Ectodermal cell (in vitro differentiated cells): Measurements from ENCODE around the gene CDH16.
"Not testable (repeated sequence)": the region's sequence is repeated elsewhere in the genome, so short reads cannot be mapped to it uniquely, and the experiment has no call there.

Experiments
- H3K27ac ChIP-seq: 2 replicates; pipeline ENCODE4 v1.7.0; 2013; ENCODE audit warnings: mild to moderate bottlenecking, low read depth, low read length; ENCODE audit not compliant: insufficient read depth, poor library complexity, severe bottlenecking
- H3K27me3 ChIP-seq: 2 replicates; pipeline ENCODE4 v1.7.0; 2013; ENCODE audit warnings: mild to moderate bottlenecking, low read length; ENCODE audit not compliant: insufficient read depth, control insufficient read depth, poor library complexity, severe bottlenecking
- H3K36me3 ChIP-seq: one replicate; pipeline ENCODE4 v1.7.0; 2013; ENCODE audit warnings: low read length; ENCODE audit not compliant: control insufficient read depth, insufficient read depth
- H3K4me1 ChIP-seq: one replicate; pipeline ENCODE4 v1.7.0; 2013; ENCODE audit warnings: low read length; ENCODE audit not compliant: control insufficient read depth, insufficient read depth
- H3K4me3 ChIP-seq: 2 replicates; pipeline ENCODE4 v1.7.0; 2013; ENCODE audit warnings: low read depth, low read length, control low read depth; ENCODE audit not compliant: insufficient read depth
- H3K9me3 ChIP-seq: 2 replicates; pipeline ENCODE4 v1.7.0; 2013; ENCODE audit warnings: mild to moderate bottlenecking, low read length, moderate library complexity; ENCODE audit not compliant: control insufficient read depth
- WGBS, 2 experiments: methylation state at CpG; one replicate each; pipeline ENCODE4 v1.1.7; 2013; ENCODE audit warnings: missing lambda C conversion rate in 2 of 2; 5-methylcytosine and 5-hydroxymethylcytosine counted together

Gene CDH16

GRCh38 chr16:66873685-66874055 is 45.0 kb downstream of the CDH16 start:
- no peaks in the 10 kb centered on the region for H3K36me3 ChIP-seq
- no peaks in the 10 kb centered on the region for H3K9me3 ChIP-seq
- H3K4me1 ChIP-seq, result no peaks in the 10 kb centered on the region
- H3K27ac ChIP-seq, result no peak overlapping the region
- no peak overlapping the region for H3K4me3 ChIP-seq
- H3K27me3 ChIP-seq, result peaks cover 11% of the 10 kb centered on the region

- Histone ChIP-seq H3K4me1 (no peaks in the 10 kb centered on the region), H3K4me3 (peak overlapping the region; percentile 19), H3K9me3 (no peaks in the 10 kb centered on the region), H3K27me3 (peaks cover 11% of the 10 kb centered on the region), H3K36me3 (no peaks in the 10 kb centered on the region), H3K27ac (no peak overlapping the region)
- 9 to 10% methylated on average over 39 of the region's 39 CpGs for WGBS, 2 experiments
Measured at GRCh38 chr16:66872943-66873684, 45.6 kb downstream of the CDH16 start.

DNA sequence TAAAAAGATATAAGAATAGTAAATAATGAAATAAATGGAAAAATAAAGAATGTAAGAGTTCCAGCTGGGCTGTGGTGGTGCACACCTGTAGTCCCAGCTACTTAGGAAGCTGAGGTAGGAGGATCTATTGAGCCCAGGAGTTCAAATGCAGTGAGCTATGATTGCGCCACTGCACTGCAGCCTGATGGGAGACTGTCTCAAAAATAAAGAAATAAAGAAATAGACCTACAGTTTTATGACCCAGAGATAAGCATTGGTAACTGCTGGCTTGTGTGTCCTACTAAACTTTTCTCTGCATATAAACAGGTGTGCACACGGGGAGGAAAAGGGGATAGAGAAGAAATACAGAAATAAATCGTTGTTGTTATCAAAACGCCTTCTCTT is 46.1 kb downstream of the CDH16 start:
- 72 to 78% methylated on average over 4 of the region's 4 CpGs for WGBS, 2 experiments
- Histone ChIP-seq H3K27me3 (peaks cover 11% of the 10 kb centered on the region), H3K4me1 (no peaks in the 10 kb centered on the region), H3K9me3 (no peaks in the 10 kb centered on the region), H3K27ac (no peak overlapping the region), H3K36me3 (no peaks in the 10 kb centered on the region), H3K4me3 (no peak overlapping the region)

DNA sequence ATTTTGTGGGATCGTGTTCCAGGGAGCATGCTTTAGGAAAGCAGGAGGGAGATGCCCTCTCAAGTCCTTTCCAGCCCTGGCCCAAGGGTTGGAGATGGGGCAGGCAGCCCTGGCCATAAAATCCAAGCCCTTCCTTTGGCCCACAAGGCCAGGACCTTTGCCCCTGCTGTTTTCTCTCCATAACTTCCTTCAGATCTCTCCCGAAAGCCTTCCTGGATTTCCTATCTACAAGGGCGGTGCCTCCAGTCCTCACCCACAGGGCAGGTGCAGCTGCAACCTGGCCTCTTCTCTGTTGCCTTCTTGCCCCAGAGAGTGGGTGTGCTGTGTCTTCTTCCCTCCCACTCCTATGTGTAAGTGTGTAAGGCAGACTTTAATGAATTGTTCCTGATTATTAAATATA is 46.8 kb downstream of the CDH16 start:
- H3K27ac ChIP-seq, result no peak overlapping the region
- H3K9me3 ChIP-seq, result no peaks in the 10 kb centered on the region
- H3K36me3 ChIP-seq, result no peaks in the 10 kb centered on the region
- peaks cover 11% of the 10 kb centered on the region for H3K27me3 ChIP-seq
- H3K4me1 ChIP-seq, result no peaks in the 10 kb centered on the region
- 90 to 91% methylated on average over 3 of the region's 3 CpGs for WGBS, 2 experiments
- no peak overlapping the region for H3K4me3 ChIP-seq

GRCh38 chr16:66871363-66871762 is 47.3 kb downstream of the CDH16 start:
- not testable (repeated sequence) for H3K27ac ChIP-seq, H3K4me3 ChIP-seq, H3K4me1 ChIP-seq, H3K36me3 ChIP-seq, H3K9me3 ChIP-seq
- WGBS, 2 experiments, result 91 to 92% methylated on average over 2 of the region's 2 CpGs
- H3K27me3 ChIP-seq, result peaks cover 11% of the 10 kb centered on the region

- Histone ChIP-seq H3K27ac (no peak overlapping the region), H3K9me3 (no peaks in the 10 kb centered on the region), H3K4me1 (no peaks in the 10 kb centered on the region), H3K27me3 (peaks cover 11% of the 10 kb centered on the region), H3K36me3 (no peaks in the 10 kb centered on the region), H3K4me3 (no peak overlapping the region)
- 86 to 89% methylated on average over 1 of the region's 1 CpG for WGBS, 2 experiments
Measured at GRCh38 chr16:66869424-66869823, 49.3 kb downstream of the CDH16 start.

GRCh38 chr16:66863707-66864106 is 55.0 kb downstream of the CDH16 start:
- Histone ChIP-seq H3K4me1 (peaks cover 2% of the 10 kb centered on the region), H3K36me3 (no peaks in the 10 kb centered on the region), H3K9me3 (no peaks in the 10 kb centered on the region), H3K4me3 (no peak overlapping the region), H3K27me3 (no peaks in the 10 kb centered on the region), H3K27ac (no peak overlapping the region)

GRCh38 chr16:66862023-66862520 is 56.6 kb downstream of the CDH16 start:
- Histone ChIP-seq H3K4me1 (peaks cover 2% of the 10 kb centered on the region), H3K36me3 (no peaks in the 10 kb centered on the region), H3K27me3 (no peaks in the 10 kb centered on the region), H3K9me3 (no peaks in the 10 kb centered on the region), H3K4me3 (no peak overlapping the region), H3K27ac (no peak overlapping the region)
- WGBS, 2 experiments, result 89 to 91% methylated on average over 8 of the region's 8 CpGs

DNA sequence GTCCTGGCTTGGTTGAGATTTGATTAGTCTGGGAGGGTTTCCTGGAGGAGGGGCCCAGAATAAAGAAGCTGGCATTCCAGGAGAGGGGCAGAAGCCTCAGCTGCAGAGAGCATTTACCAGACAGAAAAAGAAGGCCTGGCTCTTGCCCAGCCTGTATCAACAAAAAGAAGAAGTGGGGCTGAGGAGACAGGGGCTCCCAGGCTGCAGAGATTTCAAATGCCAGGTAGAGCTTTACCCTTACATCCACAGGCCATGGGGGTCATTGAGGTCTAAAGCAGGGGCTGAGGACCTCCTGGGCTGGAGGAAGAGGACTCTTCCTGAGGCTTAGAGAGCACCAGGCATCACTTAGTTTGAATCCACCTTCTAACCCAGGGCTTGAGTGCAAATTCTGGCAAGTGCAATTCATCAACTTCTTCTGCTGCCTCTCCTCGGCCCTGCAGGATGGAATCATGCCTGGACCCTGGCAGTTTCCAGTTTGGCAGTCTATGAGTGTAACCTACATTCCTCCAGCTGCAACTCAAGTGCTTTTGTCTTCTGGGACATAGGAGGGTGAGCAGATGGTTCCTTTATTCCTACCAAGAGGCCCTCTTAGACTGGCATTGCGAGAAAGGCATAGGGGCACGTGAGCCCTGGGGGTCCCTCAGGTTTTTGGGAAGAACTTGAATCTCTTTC is 59.2 kb downstream of the CDH16 start:
- 88 to 90% methylated on average over 3 of the region's 3 CpGs for WGBS, 2 experiments
- Histone ChIP-seq H3K4me3 (no peak overlapping the region), H3K27me3 (no peaks in the 10 kb centered on the region), H3K36me3 (no peaks in the 10 kb centered on the region), H3K27ac (no peak overlapping the region), H3K4me1 (peaks cover 2% of the 10 kb centered on the region), H3K9me3 (no peaks in the 10 kb centered on the region)

DNA sequence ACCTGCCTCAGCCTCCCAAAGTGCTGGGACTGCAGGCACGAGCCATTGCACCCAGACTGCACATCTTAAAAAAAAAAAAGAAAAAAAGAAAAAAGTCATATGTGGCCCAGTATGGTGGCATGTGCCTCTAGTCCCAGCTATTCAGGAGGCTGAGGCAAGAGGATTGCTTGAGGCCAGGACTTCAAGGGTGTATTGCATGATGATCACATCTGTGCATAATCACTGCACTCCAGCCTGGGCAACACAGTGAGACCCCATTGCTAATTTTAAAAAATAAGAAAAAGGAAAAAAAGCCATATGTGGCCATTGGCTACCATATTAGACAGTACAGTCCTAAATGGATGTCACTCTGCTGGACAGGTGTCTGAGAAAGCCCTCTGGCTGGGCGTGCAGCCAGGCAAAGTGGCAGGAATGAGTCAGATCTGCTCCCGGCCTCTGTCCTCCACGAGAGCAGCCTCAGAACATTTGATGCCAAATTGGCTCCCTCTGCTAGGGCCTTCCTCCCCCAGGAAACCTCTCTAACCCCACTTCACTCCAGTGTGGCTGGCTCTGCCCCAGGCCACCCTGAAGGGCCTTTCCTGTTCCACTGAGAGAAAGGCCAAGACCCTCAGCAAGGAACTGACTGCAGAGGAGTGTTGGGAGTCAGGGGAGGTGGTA is 59.8 kb downstream of the CDH16 start:
- 88 to 89% methylated on average over 4 of the region's 4 CpGs for WGBS, 2 experiments
- Histone ChIP-seq H3K36me3 (no peaks in the 10 kb centered on the region), H3K27ac (no peak overlapping the region), H3K9me3 (no peaks in the 10 kb centered on the region), H3K27me3 (no peaks in the 10 kb centered on the region), H3K4me3 (no peak overlapping the region), H3K4me1 (peaks cover 2% of the 10 kb centered on the region)
